Endothelial cell of umbilical vein (primary cell): ENCODE data around the gene SFMBT2. TPM values are rescaled to one million over a fixed set of nuclear protein-coding genes. Genes with fewer than 3 reads are reported as not detected.

Source experiments
- BruUV-seq: library from RNA; stranded (reverse); fragments of 400-500 nt; replicated peaks from 2 replicates; lab custom pipeline; 2021; lab: Mats Ljungman, UMichigan
- CTCF ChIA-PET: fragments of 300-600, 350-600 bp; sonication (Branson Sonifier 250); formaldehyde crosslinking; loops from one replicate; lab custom pipeline; 2021; ENCODE audit warnings: antibody characterized with exemption, inconsistent platforms; lab: Charles Lee
- POLR2A ChIA-PET: fragments of 300-600, 350-600 bp; sonication (Branson Sonifier 250); formaldehyde crosslinking; loops from one replicate; lab custom pipeline; 2021; ENCODE audit warnings: antibody characterized with exemption, inconsistent platforms; lab: Charles Lee
- DNase-seq: peaks from one replicate; pipeline ENCODE4 v3.0.0-alpha.2; 2011; ENCODE audit warnings: low read depth, low spot score
- FAIRE-seq: peaks from 2 replicates; lab custom pipeline; 2011; peaks lifted over from hg19 to GRCh38; lab: Jason Lieb, UNC
- H2AFZ ChIP-seq: 2 replicates; pipeline ENCODE4 v1.6.0; 2012; ENCODE audit warnings: low read depth, low read length, control low read depth, inconsistent platforms
- H3K27ac ChIP-seq: 2 replicates; pipeline ENCODE4 v1.5.1; 2011; ENCODE audit warnings: low read depth, mild to moderate bottlenecking, control low read depth, low read length, moderate library complexity; ENCODE audit not compliant: insufficient read depth
- H3K27me3 ChIP-seq, 2 experiments: 2 replicates each; pipeline versions ENCODE4 v1.6.0 to v1.6.1; 2011; ENCODE audit warnings: low read length in 2 of 2, mixed read lengths in 1 of 2; ENCODE audit not compliant: control insufficient read depth in 2 of 2, insufficient read depth in 2 of 2
- H3K36me3 ChIP-seq, 2 experiments: 2 replicates in 1 of 2; 3 replicates in 1 of 2; pipeline ENCODE4 v1.5.1; 2011; ENCODE audit warnings: low read length in 2 of 2, mild to moderate bottlenecking in 1 of 2, moderate library complexity in 1 of 2; ENCODE audit not compliant: control insufficient read depth in 2 of 2, insufficient read depth in 2 of 2; ENCODE audit errors: extremely low read depth in 1 of 2
- H3K4me1 ChIP-seq: 3 replicates; pipeline ENCODE4 v1.5.1; 2011; ENCODE audit warnings: mild to moderate bottlenecking, low read length; ENCODE audit not compliant: control insufficient read depth, insufficient read depth; ENCODE audit errors: extremely low read depth
- H3K4me2 ChIP-seq: 2 replicates; pipeline ENCODE4 v1.6.1; 2011; ENCODE audit warnings: low read length, control low read depth, mixed read lengths; ENCODE audit not compliant: insufficient read depth
- H3K4me3 ChIP-seq, 3 experiments: fragments of 200-600 bp in 1 of 3; sonication (generic), shearing (Covaris generic) in 1 of 3; replicated peaks in 1 of 3; 2 replicates each; pipeline ENCODE4 v1.5.1; 2011 to 2016; ENCODE audit warnings: control low read depth in 3 of 3, low read length in 3 of 3, mild to moderate bottlenecking in 2 of 3, inconsistent platforms in 1 of 3, low read depth in 1 of 3, moderate library complexity in 1 of 3; ENCODE audit not compliant: insufficient read depth in 1 of 3
- H3K79me2 ChIP-seq: 2 replicates; pipeline ENCODE4 v1.6.0; 2012; ENCODE audit warnings: low read length, inconsistent platforms; ENCODE audit not compliant: control insufficient read depth, insufficient read depth
- H3K9ac ChIP-seq: replicated peaks from 2 replicates; pipeline ENCODE3; 2011; ENCODE audit warnings: low read length, control low read depth; ENCODE audit not compliant: insufficient read depth; ENCODE audit errors: extremely low read depth
- H3K9me1 ChIP-seq: replicated peaks from 3 replicates; pipeline ENCODE4 v1.6.0; 2011; ENCODE audit warnings: mild to moderate bottlenecking, low read length; ENCODE audit not compliant: control insufficient read depth, insufficient read depth; ENCODE audit errors: extremely low read depth
- H3K9me3 ChIP-seq: replicated peaks from 2 replicates; pipeline ENCODE4 v1.5.1; 2012; ENCODE audit warnings: low read length, inconsistent platforms; ENCODE audit not compliant: control insufficient read depth, insufficient read depth
- H4K20me1 ChIP-seq: replicated peaks from 2 replicates; pipeline ENCODE3; 2011; ENCODE audit warnings: mild to moderate bottlenecking, low read length; ENCODE audit not compliant: control insufficient read depth, insufficient read depth; ENCODE audit errors: extremely low read depth
- CTCF ChIP-seq, 2 donors: IDR thresholded peaks; 1 replicate in 1 of 2; 2 replicates in 1 of 2; pipeline ENCODE4 v1.5.1; 2011; ENCODE audit warnings: low read length in 2 of 2, mild to moderate bottlenecking in 2 of 2, moderate library complexity in 2 of 2, control low read depth in 1 of 2, inconsistent platforms in 1 of 2, low read depth in 1 of 2; ENCODE audit not compliant: insufficient read depth in 1 of 2; ENCODE audit errors: extremely low read depth in 1 of 2
- EZH2 ChIP-seq: IDR thresholded peaks from 2 replicates; pipeline ENCODE4 v1.6.1; 2012; ENCODE audit warnings: borderline replicate concordance, low read depth, mild to moderate bottlenecking, moderate library complexity, low read length, inconsistent platforms; ENCODE audit not compliant: severe bottlenecking
- FOS ChIP-seq: IDR thresholded peaks from 2 replicates; pipeline ENCODE4 v1.6.1; 2011; ENCODE audit warnings: mild to moderate bottlenecking, low read length, moderate library complexity, borderline replicate concordance; ENCODE audit not compliant: insufficient read depth
- JUN ChIP-seq: IDR thresholded peaks from 2 replicates; pipeline ENCODE4 v1.6.1; 2011; ENCODE audit warnings: borderline replicate concordance, low read depth; ENCODE audit not compliant: insufficient read length, insufficient read depth
- MAX ChIP-seq: IDR thresholded peaks from 2 replicates; pipeline ENCODE4 v1.6.1; 2011; ENCODE audit not compliant: insufficient read depth, insufficient read length
- MYC ChIP-seq: IDR thresholded peaks from one replicate; pipeline ENCODE4 v1.6.1; 2011; ENCODE audit warnings: mild to moderate bottlenecking, low read depth, low read length
- POLR2AphosphoS5 ChIP-seq: IDR thresholded peaks from 2 replicates; pipeline ENCODE4 v1.6.1; 2012; ENCODE audit warnings: low read depth, mild to moderate bottlenecking, control low read depth, low read length, moderate library complexity; ENCODE audit not compliant: insufficient read depth
- dilution Hi-C: fragments of 300-500 bp; cut with MboI; formaldehyde crosslinking; loops from one replicate; pipeline ENCODE4 v1.15.0; 2019; ENCODE audit warnings: low sequenced_read_pairs; ENCODE audit not compliant: extremely low pct_ligation_motif_present
- intact Hi-C: fragments of 100-400 bp; cut with micrococcal nuclease; formaldehyde crosslinking; loops from one replicate; pipeline ENCODE4 v1.10.0; 2022
- polyA plus RNA-seq, 4 experiments: library from polyadenylated mRNA; depleted of rRNA in 3 of 4; stranded (reverse) in 3 of 4; unstranded in 1 of 4; fragments of >200 nt; gene quantifications; 2 replicates each; pipeline versions ENCODE4 v1.2.1 to v1.2.3, GENCODE V29; 2011 to 2012; ENCODE audit warnings: missing spikeins in 1 of 4
- total RNA-seq: library from RNA; stranded (reverse); gene quantifications from 2 replicates; pipeline ENCODE4 v1.2.3, GENCODE V29; 2021

Gene SFMBT2
- total and polyA plus RNA-seq, 2 donors (not counting 3 experiments of a cell fraction or from before 2014, with no cell fraction given) = 0.14 to 0.64 TPM

- no peaks in the 10 kb centered on the region for H3K9me1 ChIP-seq
- H3K4me1 ChIP-seq = no peaks in the 10 kb centered on the region
- no peaks in the 10 kb centered on the region for H3K27me3 ChIP-seq
- H4K20me1 ChIP-seq = no peaks in the 10 kb centered on the region
- dilution Hi-C loops (no loop called here), intact Hi-C loops (no loop called here)
- no peak overlapping the region for H3K27ac ChIP-seq
- no peak for FAIRE-seq
- H3K4me3 ChIP-seq = no peak overlapping the region
- H3K79me2 ChIP-seq = no peaks in the 10 kb centered on the region
- no TSS peak for BruUV-seq
- H3K4me2 ChIP-seq = no peak overlapping the region
- CTCF ChIA-PET = no interaction called here
- no peak overlapping the region for H3K9ac ChIP-seq
- H2AFZ ChIP-seq = no peak overlapping the region
- TF ChIP-seq CTCF (IDR thresholded peaks at IDR 0.05; ENCODE audit: extremely low read depth in 1 of 2, insufficient read depth in 1 of 2, low read depth in 1 of 2, low read length in 2 of 2) = no peak
- no peak for TF ChIP-seq MYC
- TF ChIP-seq EZH2 = no peak
- TF ChIP-seq FOS = no peak
- TF ChIP-seq MAX = no peak
- no peak for TF ChIP-seq POLR2AphosphoS5
- no peak for TF ChIP-seq JUN
- no peaks in the 10 kb centered on the region for H3K9me3 ChIP-seq
- POLR2A ChIA-PET = no interaction called here
- DNase-seq = no peak
- no peaks in the 10 kb centered on the region for H3K36me3 ChIP-seq
Measured at GRCh38 chr10:7439696-7440095, 28.9 kb upstream of the SFMBT2 start.
